ENCODE results near the gene RAP1GAP. TPM values are rescaled to one million over a fixed set of nuclear protein-coding genes. Genes with fewer than 3 reads are reported as not detected.

The RAP1GAP gene
- total and polyA plus RNA-seq, 9 of the 15 experiments (the other 6 are each of a cell fraction or from before 2014, with no cell fraction given), result 0.29 to 30.2 (median 19.2) TPM

DNA sequence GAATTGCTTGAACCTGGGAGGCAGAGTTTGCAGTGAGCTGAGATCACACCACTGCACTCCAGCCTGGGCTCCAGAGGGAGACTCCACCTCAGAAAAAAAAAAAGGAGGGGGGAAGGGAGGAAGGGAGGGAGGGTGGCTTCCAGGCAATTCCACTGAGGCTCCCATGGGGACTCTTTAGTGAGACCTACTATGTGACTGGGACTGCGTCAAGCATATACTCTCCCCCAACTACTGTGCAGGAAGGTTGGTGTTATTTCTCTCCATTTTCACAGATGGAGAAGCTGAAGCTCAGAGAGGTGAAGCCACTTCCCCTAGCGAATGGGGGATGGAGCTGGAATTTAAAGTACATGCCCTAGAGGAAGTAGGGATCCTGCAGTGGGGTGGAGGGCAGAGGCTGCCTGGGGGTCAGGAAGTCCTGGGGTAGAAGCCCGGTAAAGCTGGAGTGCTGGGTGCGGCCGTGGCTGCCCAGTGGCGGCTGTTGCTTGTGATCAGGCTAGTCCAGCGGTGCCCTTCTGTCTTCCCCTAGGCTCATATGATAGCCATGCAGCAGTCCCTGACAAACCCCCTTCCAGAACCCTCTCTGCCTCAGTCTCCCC is 40.3 kb downstream of the RAP1GAP start:
- Histone ChIP-seq H3K79me2 (ENCODE audit: control insufficient read depth, insufficient read depth, low read length) (peaks cover 17% of the 10 kb centered on the region; the same call in 2 of the 3 replicates), H3K9me1 (ENCODE audit: control insufficient read depth, insufficient read depth, low read length) (no peaks in the 10 kb centered on the region), H3K27me3 (ENCODE audit: control insufficient read depth in 2 of 2, insufficient read depth in 2 of 2, low read length in 2 of 2) (no peaks in the 10 kb centered on the region), H3K9ac (ENCODE audit: insufficient read depth in 1 of 2, low read depth in 2 of 2, low read length in 2 of 2) (peak overlapping the region in 1 of 2 experiments; percentile 69; a peak in 2 of 4 replicates), H3K4me3 (no peak overlapping the region), H3K4me2 (ENCODE audit: insufficient read depth, low read length) (no peak overlapping the region), H2AFZ (ENCODE audit: low read depth, low read length) (no peak overlapping the region), H4K20me1 (replicated peaks; ENCODE audit: control insufficient read depth, insufficient read depth, low read length) (no peaks in the 10 kb centered on the region), H3K36me3 (ENCODE audit: control insufficient read depth, insufficient read depth, low read length) (peaks cover 21% of the 10 kb centered on the region), H3K9me3 (replicated peaks; ENCODE audit: control insufficient read depth, insufficient read depth, low read depth, low read length) (no peaks in the 10 kb centered on the region), H3K4me1 (replicated peaks in 1 of 2; ENCODE audit: control insufficient read depth in 2 of 2, insufficient read depth in 2 of 2, low read length in 2 of 2) (peaks cover 45 to 51% of the 10 kb centered on the region in 2 experiments), H3K27ac (ENCODE audit: extremely low read depth, low read depth, low read length) (no peak overlapping the region)
- in situ Hi-C loops (cut with MboI) (no loop called here), intact Hi-C loops (cut with micrococcal nuclease) (no loop called here)
- POLR2A ChIA-PET, result interaction anchor here (0.6 to 4.6 kb wide), 4 partner anchors 10 to 18 kb away, joined by 3 to 23 read pairs (median 3); no protein-coding TSS in a partner anchor
- CTCF ChIA-PET (ENCODE audit: low intra/inter-chr PET ratio), result no interaction called here
- BruUV-seq (replicated peaks), result no TSS peak
- DNase-seq (ENCODE audit: extremely low read depth in 1 of 4, low spot score in 3 of 4) (no peak), FAIRE-seq (no peak), ATAC-seq (no peak)
- 73% methylated on average over 7 of the region's 7 CpGs for WGBS (ENCODE audit: insufficient coverage, low coverage, missing lambda C conversion rate)
- TF ChIP-seq ARNT (IDR thresholded peaks at IDR 0.05) (no peak), KAT7 (CRISPR knock-in tag; IDR thresholded peaks at IDR 0.05; ENCODE audit: borderline replicate concordance) (0 out of 2 replicates have a peak, but pooled peaks have one; percentile 33), ZC3H11A (IDR thresholded peaks at IDR 0.05; ENCODE audit: low read depth, low read length) (no peak), MAZ (CRISPR knock-in tag; conservative IDR thresholded peaks at IDR 0.05 in 1 of 2, IDR thresholded peaks at IDR 0.05 in 1 of 2) (peak in 1 of 2 experiments; percentile 25; a peak in 1 of 4 replicates), PHF8 (IDR thresholded peaks at IDR 0.05; ENCODE audit: borderline replicate concordance, low read length) (no peak), ZKSCAN1 (IDR thresholded peaks at IDR 0.05; ENCODE audit: low read depth, low read length) (peak; percentile 92)
- TF ChIP-seq, protein P1, sequence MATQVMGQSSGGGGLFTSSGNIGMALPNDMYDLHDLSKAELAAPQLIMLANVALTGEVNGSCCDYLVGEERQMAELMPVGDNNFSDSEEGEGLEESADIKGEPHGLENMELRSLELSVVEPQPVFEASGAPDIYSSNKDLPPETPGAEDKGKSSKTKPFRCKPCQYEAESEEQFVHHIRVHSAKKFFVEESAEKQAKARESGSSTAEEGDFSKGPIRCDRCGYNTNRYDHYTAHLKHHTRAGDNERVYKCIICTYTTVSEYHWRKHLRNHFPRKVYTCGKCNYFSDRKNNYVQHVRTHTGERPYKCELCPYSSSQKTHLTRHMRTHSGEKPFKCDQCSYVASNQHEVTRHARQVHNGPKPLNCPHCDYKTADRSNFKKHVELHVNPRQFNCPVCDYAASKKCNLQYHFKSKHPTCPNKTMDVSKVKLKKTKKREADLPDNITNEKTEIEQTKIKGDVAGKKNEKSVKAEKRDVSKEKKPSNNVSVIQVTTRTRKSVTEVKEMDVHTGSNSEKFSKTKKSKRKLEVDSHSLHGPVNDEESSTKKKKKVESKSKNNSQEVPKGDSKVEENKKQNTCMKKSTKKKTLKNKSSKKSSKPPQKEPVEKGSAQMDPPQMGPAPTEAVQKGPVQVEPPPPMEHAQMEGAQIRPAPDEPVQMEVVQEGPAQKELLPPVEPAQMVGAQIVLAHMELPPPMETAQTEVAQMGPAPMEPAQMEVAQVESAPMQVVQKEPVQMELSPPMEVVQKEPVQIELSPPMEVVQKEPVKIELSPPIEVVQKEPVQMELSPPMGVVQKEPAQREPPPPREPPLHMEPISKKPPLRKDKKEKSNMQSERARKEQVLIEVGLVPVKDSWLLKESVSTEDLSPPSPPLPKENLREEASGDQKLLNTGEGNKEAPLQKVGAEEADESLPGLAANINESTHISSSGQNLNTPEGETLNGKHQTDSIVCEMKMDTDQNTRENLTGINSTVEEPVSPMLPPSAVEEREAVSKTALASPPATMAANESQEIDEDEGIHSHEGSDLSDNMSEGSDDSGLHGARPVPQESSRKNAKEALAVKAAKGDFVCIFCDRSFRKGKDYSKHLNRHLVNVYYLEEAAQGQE (IDR thresholded peaks at IDR 0.05; ENCODE audit: borderline replicate concordance), result peak; percentile 17; the same call in 1 of the 2 replicates
- TF ChIP-seq, protein P1 (CRISPR knock-in tag; IDR thresholded peaks at IDR 0.05; ENCODE audit: low read depth), result no peak

All from K562 (cell line).